Effector memory CD8-positive, alpha-beta T cell (primary cell): ENCODE results near the gene NEDD9.

Source experiments
- ATAC-seq: fragments of 150-1000 bp; cut with Tn5 transposase; replicated peaks from 2 replicates; pipeline ENCODE4 v1.10.0; 2021; ENCODE audit warnings: mild to moderate bottlenecking, moderate library complexity
- DNase-seq, 3 experiments: peaks; one replicate each; pipeline ENCODE4 v3.0.0; 2021
- H3K27ac Mint-ChIP-seq, 2 donors: one replicate each; pipeline ENCODE4 v1.8.0; 2022; ENCODE audit warnings: mild to moderate bottlenecking in 2 of 2, mixed read lengths in 2 of 2, moderate library complexity in 2 of 2
- H3K27me3 Mint-ChIP-seq, 2 donors: one replicate each; pipeline ENCODE4 v1.8.0; 2022; ENCODE audit warnings: mixed read lengths in 2 of 2
- H3K36me3 Mint-ChIP-seq: one replicate; pipeline ENCODE4 v1.8.0; 2022; ENCODE audit warnings: mild to moderate bottlenecking, moderate library complexity, mixed read lengths; ENCODE audit not compliant: insufficient read depth
- H3K4me1 Mint-ChIP-seq, 2 donors: one replicate each; pipeline ENCODE4 v1.8.0; 2022; ENCODE audit warnings: low read depth in 2 of 2, mixed read lengths in 2 of 2
- H3K4me3 Mint-ChIP-seq, 2 donors: one replicate each; pipeline ENCODE4 v1.8.0; 2022; ENCODE audit warnings: mild to moderate bottlenecking in 2 of 2, mixed read lengths in 2 of 2, moderate library complexity in 2 of 2
- H3K9me3 Mint-ChIP-seq, 2 donors: one replicate each; pipeline ENCODE4 v1.8.0; 2022; ENCODE audit warnings: mixed read lengths in 2 of 2

The NEDD9 gene

GRCh38 chr6:11155589-11155988 is 76.9 kb downstream of the NEDD9 start:
- Mint-ChIP-seq H3K4me3 (no peak overlapping the region), H3K36me3 (no peaks in the 10 kb centered on the region), H3K9me3 (no peaks in the 10 kb centered on the region), H3K27me3 (peaks cover 10 to 18% of the 10 kb centered on the region in 2 donors), H3K4me1 (peaks cover 5 to 7% of the 10 kb centered on the region in 2 donors), H3K27ac (no peak overlapping the region)
- DNase-seq (no peak), ATAC-seq (no peak)

- Mint-ChIP-seq H3K4me3 (peak overlapping the region; percentile 37 to 81), H3K27ac (no peak overlapping the region), H3K9me3 (no peaks in the 10 kb centered on the region), H3K36me3 (no peaks in the 10 kb centered on the region), H3K27me3 (peaks cover 10 to 18% of the 10 kb centered on the region in 2 donors), H3K4me1 (peaks cover 5 to 7% of the 10 kb centered on the region in 2 donors)
- DNase-seq = no peak
- no peak for ATAC-seq
Measured at GRCh38 chr6:11153447-11153846, 79.0 kb downstream of the NEDD9 start.

GRCh38 chr6:11152581-11152980 is 79.9 kb downstream of the NEDD9 start:
- peaks cover 10 to 18% of the 10 kb centered on the region in 2 donors for H3K27me3 Mint-ChIP-seq

GRCh38 chr6:11151488-11151887 is 81.0 kb downstream of the NEDD9 start:
- H3K4me3 Mint-ChIP-seq = no peak overlapping the region
- H3K27ac Mint-ChIP-seq = no peak overlapping the region
- no peak for DNase-seq
- no peaks in the 10 kb centered on the region for H3K9me3 Mint-ChIP-seq
- ATAC-seq = no peak
- H3K4me1 Mint-ChIP-seq = peaks cover 5 to 7% of the 10 kb centered on the region in 2 donors
- H3K36me3 Mint-ChIP-seq = no peaks in the 10 kb centered on the region
- peaks cover 10 to 18% of the 10 kb centered on the region in 2 donors for H3K27me3 Mint-ChIP-seq

More at GRCh38 chr6:11152581-11152980, 79.9 kb downstream of the NEDD9 start:
- H3K4me1 Mint-ChIP-seq = peaks cover 5 to 7% of the 10 kb centered on the region in 2 donors
- H3K27ac Mint-ChIP-seq = no peak overlapping the region
- DNase-seq = no peak
- H3K9me3 Mint-ChIP-seq = no peaks in the 10 kb centered on the region
- no peak overlapping the region for H3K4me3 Mint-ChIP-seq
- ATAC-seq = no peak
- no peaks in the 10 kb centered on the region for H3K36me3 Mint-ChIP-seq

- Mint-ChIP-seq H3K36me3 (no peaks in the 10 kb centered on the region), H3K27ac (no peak overlapping the region), H3K27me3 (peaks cover 10 to 18% of the 10 kb centered on the region in 2 donors), H3K9me3 (no peaks in the 10 kb centered on the region), H3K4me1 (peaks cover 5 to 8% of the 10 kb centered on the region in 2 donors), H3K4me3 (no peak overlapping the region)
- ATAC-seq (no peak), DNase-seq (no peak)
Measured at GRCh38 chr6:11149551-11149950, 82.9 kb downstream of the NEDD9 start.

- H3K36me3 Mint-ChIP-seq = no peaks in the 10 kb centered on the region
- H3K4me3 Mint-ChIP-seq = no peak overlapping the region
- H3K27me3 Mint-ChIP-seq = no peaks in the 10 kb centered on the region
- no peak for DNase-seq
- H3K4me1 Mint-ChIP-seq = peaks cover 2 to 3% of the 10 kb centered on the region in 2 donors
- H3K27ac Mint-ChIP-seq = no peak overlapping the region
- no peak for ATAC-seq
- no peaks in the 10 kb centered on the region for H3K9me3 Mint-ChIP-seq
Measured at GRCh38 chr6:11146117-11146826, 86.2 kb downstream of the NEDD9 start.

- no peak overlapping the region for H3K27ac Mint-ChIP-seq
- peak; percentile 68 to 71 (median 70) for DNase-seq
- no peak overlapping the region for H3K4me3 Mint-ChIP-seq
- no peaks in the 10 kb centered on the region for H3K9me3 Mint-ChIP-seq
- peak; percentile 92 for ATAC-seq
- H3K4me1 Mint-ChIP-seq = peaks cover 2 to 3% of the 10 kb centered on the region in 2 donors
- no peaks in the 10 kb centered on the region for H3K36me3 Mint-ChIP-seq
- H3K27me3 Mint-ChIP-seq = no peaks in the 10 kb centered on the region
Measured at GRCh38 chr6:11144393-11144851, 88.0 kb downstream of the NEDD9 start.

- H3K27ac Mint-ChIP-seq = no peak overlapping the region
- peaks cover 3% of the 10 kb centered on the region for H3K36me3 Mint-ChIP-seq
- H3K9me3 Mint-ChIP-seq = no peaks in the 10 kb centered on the region
- DNase-seq (no peak), ATAC-seq (no peak)
- H3K4me1 Mint-ChIP-seq = peaks cover 2 to 3% of the 10 kb centered on the region in 2 donors
- H3K4me3 Mint-ChIP-seq = no peak overlapping the region
- H3K27me3 Mint-ChIP-seq = no peaks in the 10 kb centered on the region
Measured at GRCh38 chr6:11143394-11144371, 88.8 kb downstream of the NEDD9 start.

GRCh38 chr6:11142296-11143027 is 90.0 kb downstream of the NEDD9 start:
- H3K4me1 Mint-ChIP-seq = peaks cover 2 to 3% of the 10 kb centered on the region in 2 donors
- H3K27me3 Mint-ChIP-seq = no peaks in the 10 kb centered on the region
- ATAC-seq (no peak), DNase-seq (no peak)
- peaks cover 3% of the 10 kb centered on the region for H3K36me3 Mint-ChIP-seq
- no peak overlapping the region for H3K4me3 Mint-ChIP-seq
- no peak overlapping the region for H3K27ac Mint-ChIP-seq
- no peaks in the 10 kb centered on the region for H3K9me3 Mint-ChIP-seq

GRCh38 chr6:11141295-11141694 is 91.2 kb downstream of the NEDD9 start:
- no peak for DNase-seq
- ATAC-seq = no peak
- Mint-ChIP-seq H3K4me1 (peaks cover 2 to 3% of the 10 kb centered on the region in 2 donors), H3K4me3 (no peak overlapping the region), H3K27me3 (no peaks in the 10 kb centered on the region), H3K27ac (no peak overlapping the region), H3K36me3 (peaks cover 3% of the 10 kb centered on the region), H3K9me3 (no peaks in the 10 kb centered on the region)

GRCh38 chr6:11140056-11140455 is 92.4 kb downstream of the NEDD9 start:
- ATAC-seq = no peak
- H3K4me1 Mint-ChIP-seq = peaks cover 2 to 3% of the 10 kb centered on the region in 2 donors

GRCh38 chr6:11139051-11139960 is 93.2 kb downstream of the NEDD9 start:
- H3K27ac Mint-ChIP-seq = no peak overlapping the region
- H3K36me3 Mint-ChIP-seq = peaks cover 3% of the 10 kb centered on the region
- no peak overlapping the region for H3K4me3 Mint-ChIP-seq
- no peak for DNase-seq
- no peak for ATAC-seq
- no peaks in the 10 kb centered on the region for H3K9me3 Mint-ChIP-seq
- no peaks in the 10 kb centered on the region for H3K4me1 Mint-ChIP-seq
- H3K27me3 Mint-ChIP-seq = no peaks in the 10 kb centered on the region

More at GRCh38 chr6:11140056-11140455, 92.4 kb downstream of the NEDD9 start:
- no peaks in the 10 kb centered on the region for H3K27me3 Mint-ChIP-seq
- no peak overlapping the region for H3K4me3 Mint-ChIP-seq
- H3K27ac Mint-ChIP-seq = no peak overlapping the region
- H3K36me3 Mint-ChIP-seq = peaks cover 3% of the 10 kb centered on the region
- DNase-seq = no peak
- no peaks in the 10 kb centered on the region for H3K9me3 Mint-ChIP-seq
